Neural cell (in vitro differentiated cells): ENCODE data around the gene CRTC1.

ENCODE experiments used
- CTCF ChIP-seq: fragments of 450-650 bp; IDR thresholded peaks from 2 replicates; pipeline ENCODE4 v1.5.1; 2014; ENCODE audit warnings: antibody characterized with exemption, mild to moderate bottlenecking, moderate library complexity; ENCODE audit not compliant: poor library complexity, severe bottlenecking
- POLR2AphosphoS5 ChIP-seq: IDR thresholded peaks from 2 replicates; pipeline ENCODE4 v1.6.1; 2012
- RAD21 ChIP-seq: fragments of 450-650 bp; conservative IDR thresholded peaks from 2 replicates; pipeline ENCODE4 v1.6.1; 2014; ENCODE audit warnings: antibody characterized with exemption, mild to moderate bottlenecking, moderate library complexity
- REST ChIP-seq: IDR thresholded peaks from 2 replicates; pipeline ENCODE4 v1.6.1; 2012; ENCODE audit warnings: borderline replicate concordance
- SMC3 ChIP-seq: fragments of 450-650 bp; conservative IDR thresholded peaks from 2 replicates; pipeline ENCODE4 v1.6.1; 2014; ENCODE audit warnings: antibody characterized with exemption, mild to moderate bottlenecking, moderate library complexity; ENCODE audit not compliant: poor library complexity
- TAF1 ChIP-seq: IDR thresholded peaks from 2 replicates; pipeline ENCODE4 v1.6.1; 2012; ENCODE audit warnings: low read depth

GRCh38 chr19:18792661-18793060, 109.2 kb downstream of the CRTC1 start:
- TF ChIP-seq CTCF: no peak
- no peak for TF ChIP-seq RAD21
- no peak for TF ChIP-seq TAF1
- TF ChIP-seq POLR2AphosphoS5: no peak
- TF ChIP-seq SMC3: no peak
- TF ChIP-seq REST: no peak
